GM23338 (cell line): Measurements from ENCODE around the gene EFCAB9. TPM values are rescaled to one million over a fixed set of nuclear protein-coding genes. Genes with fewer than 3 reads are reported as not detected.
"Not testable (repeated sequence)": the region's sequence is repeated elsewhere in the genome, so short reads cannot be mapped to it uniquely, and the experiment has no call there.

Experiments
- ATAC-seq: fragments of 200-7000 bp; cut with Tn5 transposase; 3 replicates; pipeline ENCODE4 v1.9.1; 2020
- DNase-seq: peaks from one replicate; pipeline ENCODE4 v3.0.0-alpha.2; 2015; ENCODE audit warnings: low spot score
- H2AFZ ChIP-seq: fragments of 200-600 bp; sonication (generic); 2 replicates; pipeline ENCODE4 v1.8.0; 2016; ENCODE audit warnings: antibody characterized with exemption, mild to moderate bottlenecking, moderate library complexity
- H3F3A ChIP-seq: fragments of 200-600 bp; sonication (generic); replicated peaks from 2 replicates; pipeline ENCODE4 v1.8.0; 2017; ENCODE audit warnings: antibody characterized with exemption, mixed run types, low read depth
- H3K27ac ChIP-seq: fragments of 200-600 bp; sonication (generic); 2 replicates; pipeline ENCODE4 v1.6.1; 2016; ENCODE audit warnings: low read depth
- H3K27me3 ChIP-seq: fragments of 200-600 bp; sonication (generic); 2 replicates; pipeline ENCODE4 v1.8.0; 2016; ENCODE audit warnings: mild to moderate bottlenecking, mixed run types, moderate library complexity; ENCODE audit not compliant: insufficient read depth
- H3K36me3 ChIP-seq: fragments of 200-600 bp; sonication (generic); 2 replicates; pipeline ENCODE4 v1.8.0; 2016; ENCODE audit warnings: mild to moderate bottlenecking; ENCODE audit not compliant: insufficient read depth
- H3K4me1 ChIP-seq: fragments of 200-600 bp; sonication (generic); 2 replicates; pipeline ENCODE4 v1.8.0; 2016; ENCODE audit warnings: mild to moderate bottlenecking, moderate library complexity; ENCODE audit not compliant: insufficient read depth
- H3K4me2 ChIP-seq: fragments of 200-600 bp; sonication (generic); 2 replicates; pipeline ENCODE4 v1.7.1; 2017; ENCODE audit warnings: mixed run types
- H3K4me3 ChIP-seq: fragments of 200-600 bp; sonication (generic); 2 replicates; pipeline ENCODE4 v1.6.1; 2016; ENCODE audit warnings: mixed run types
- H3K79me2 ChIP-seq: fragments of 200-600 bp; sonication (generic); replicated peaks from 2 replicates; pipeline ENCODE4 v1.8.0; 2017; ENCODE audit warnings: mild to moderate bottlenecking; ENCODE audit not compliant: insufficient read depth
- H3K9me2 ChIP-seq: fragments of 200-600 bp; sonication (generic); 2 replicates; pipeline ENCODE4 v1.8.0; 2017; ENCODE audit not compliant: insufficient read depth
- H4K20me1 ChIP-seq: fragments of 200-600 bp; sonication (generic); replicated peaks from 2 replicates; pipeline ENCODE4 v1.8.0; 2017; ENCODE audit warnings: mild to moderate bottlenecking; ENCODE audit not compliant: insufficient read depth
- H3K27ac Mint-ChIP-seq: 2 replicates; pipeline ENCODE4 v1.8.0; 2020; ENCODE audit warnings: inconsistent platforms, mild to moderate bottlenecking, moderate library complexity, mixed read lengths
- H3K27me3 Mint-ChIP-seq: 3 replicates; pipeline ENCODE4 v1.8.0; 2022; ENCODE audit warnings: low read depth, mild to moderate bottlenecking, moderate library complexity, mixed read lengths, inconsistent platforms; ENCODE audit not compliant: insufficient read depth, poor library complexity
- H3K36me3 Mint-ChIP-seq: 3 replicates; pipeline ENCODE4 v1.8.0; 2021; ENCODE audit warnings: low read depth, mild to moderate bottlenecking, inconsistent platforms, moderate library complexity, mixed read lengths
- H3K4me1 Mint-ChIP-seq: 3 replicates; pipeline ENCODE4 v1.8.0; 2020; ENCODE audit warnings: mild to moderate bottlenecking, inconsistent platforms, mixed read lengths
- H3K4me3 Mint-ChIP-seq: 3 replicates; pipeline ENCODE4 v1.8.0; 2021; ENCODE audit warnings: moderate library complexity, mild to moderate bottlenecking, inconsistent platforms, mixed read lengths
- H3K9me3 Mint-ChIP-seq: 3 replicates; pipeline ENCODE4 v1.8.0; 2020; ENCODE audit warnings: moderate library complexity, mild to moderate bottlenecking, inconsistent platforms, mixed read lengths
- CREB1 ChIP-seq: fragments of 250-450 bp; sonication (Bioruptor Pico); IDR thresholded peaks from 2 replicates; pipeline ENCODE4 v1.5.0; 2020; ENCODE audit warnings: low read depth, mild to moderate bottlenecking, moderate library complexity
- EZH2 ChIP-seq: fragments of 200-600 bp; sonication (generic); IDR thresholded peaks from one replicate; pipeline ENCODE4 v1.8.0; 2017; ENCODE audit warnings: antibody characterized with exemption, mild to moderate bottlenecking, low read depth; ENCODE audit not compliant: unreplicated experiment
- EZH2phosphoT487 ChIP-seq: fragments of 200-600 bp; sonication (generic); IDR thresholded peaks from one replicate; pipeline ENCODE4 v1.8.1; 2018; ENCODE audit warnings: antibody characterized with exemption; ENCODE audit not compliant: unreplicated experiment
- NANOG ChIP-seq: IDR thresholded peaks from 2 replicates; pipeline ENCODE4 v1.6.1; 2016; ENCODE audit warnings: antibody characterized with exemption, borderline replicate concordance
- POLR2AphosphoS5 ChIP-seq: IDR thresholded peaks from 2 replicates; pipeline ENCODE4 v1.6.1; 2016; ENCODE audit warnings: antibody characterized with exemption, low read depth
- STAT1 ChIP-seq: IDR thresholded peaks from one replicate; pipeline ENCODE4 v1.6.1; 2016; ENCODE audit warnings: antibody characterized with exemption; ENCODE audit not compliant: unreplicated experiment
- ZNF331 ChIP-seq: fragments of 250-450 bp; sonication (Bioruptor Pico); IDR thresholded peaks from 2 replicates; pipeline ENCODE4 v1.5.0; 2020; ENCODE audit warnings: low read depth, mild to moderate bottlenecking, moderate library complexity
- polyA plus RNA-seq: library from polyadenylated mRNA; unstranded; fragments of >200 nt; fragmentation: Nextera tagmentation; extraction: Ambion mirVana; gene quantifications from 2 replicates; pipeline ENCODE4 v1.2.1, GENCODE V29; 2016
- total RNA-seq: library from RNA; depleted of rRNA; stranded (reverse); fragments of >200 nt; shearing (Covaris generic); gene quantifications from 2 replicates; pipeline ENCODE4 v1.2.3, GENCODE V29; 2014
- TF ChIP-seq, protein P1 (sequence below): fragments of 250-450 bp; sonication (Bioruptor Pico); IDR thresholded peaks from 2 replicates; pipeline ENCODE4 v1.5.0; 2020; ENCODE audit warnings: mild to moderate bottlenecking, moderate library complexity
- TF ChIP-seq, protein P2 (sequence below), 2 experiments: fragments of 200-600 bp in 1 of 2; sonication (generic) in 1 of 2; conservative IDR thresholded peaks; 2 replicates each; pipeline versions ENCODE4 v1.5.1 to v1.6.1; 2016 to 2017; ENCODE audit warnings: antibody characterized with exemption in 2 of 2, low read depth in 2 of 2, mild to moderate bottlenecking in 2 of 2, moderate library complexity in 1 of 2

The EFCAB9 gene
- total and polyA plus RNA-seq, 2 experiments from 2014 or later, result not detected

DNA sequence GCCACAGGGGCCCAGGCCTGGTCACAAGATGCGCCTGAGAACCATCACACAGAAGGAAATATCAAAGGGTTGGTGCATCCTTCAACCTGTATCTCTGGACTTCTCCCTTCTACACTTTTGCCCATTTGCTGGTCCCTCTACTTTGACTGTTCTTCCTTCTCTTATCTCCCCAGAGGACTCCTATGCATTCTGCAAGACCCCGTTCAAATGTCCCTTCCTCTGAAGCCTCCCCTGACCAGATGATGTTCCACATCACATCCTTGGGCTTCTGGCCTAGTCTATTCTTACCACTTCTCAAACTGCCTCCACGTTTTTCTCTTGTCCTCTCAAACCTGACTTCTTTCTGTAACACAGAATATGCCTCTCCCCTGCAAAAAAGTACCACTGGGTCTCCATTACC, 40.3 kb upstream of the EFCAB9 start (continued):
- TF ChIP-seq, protein P1, sequence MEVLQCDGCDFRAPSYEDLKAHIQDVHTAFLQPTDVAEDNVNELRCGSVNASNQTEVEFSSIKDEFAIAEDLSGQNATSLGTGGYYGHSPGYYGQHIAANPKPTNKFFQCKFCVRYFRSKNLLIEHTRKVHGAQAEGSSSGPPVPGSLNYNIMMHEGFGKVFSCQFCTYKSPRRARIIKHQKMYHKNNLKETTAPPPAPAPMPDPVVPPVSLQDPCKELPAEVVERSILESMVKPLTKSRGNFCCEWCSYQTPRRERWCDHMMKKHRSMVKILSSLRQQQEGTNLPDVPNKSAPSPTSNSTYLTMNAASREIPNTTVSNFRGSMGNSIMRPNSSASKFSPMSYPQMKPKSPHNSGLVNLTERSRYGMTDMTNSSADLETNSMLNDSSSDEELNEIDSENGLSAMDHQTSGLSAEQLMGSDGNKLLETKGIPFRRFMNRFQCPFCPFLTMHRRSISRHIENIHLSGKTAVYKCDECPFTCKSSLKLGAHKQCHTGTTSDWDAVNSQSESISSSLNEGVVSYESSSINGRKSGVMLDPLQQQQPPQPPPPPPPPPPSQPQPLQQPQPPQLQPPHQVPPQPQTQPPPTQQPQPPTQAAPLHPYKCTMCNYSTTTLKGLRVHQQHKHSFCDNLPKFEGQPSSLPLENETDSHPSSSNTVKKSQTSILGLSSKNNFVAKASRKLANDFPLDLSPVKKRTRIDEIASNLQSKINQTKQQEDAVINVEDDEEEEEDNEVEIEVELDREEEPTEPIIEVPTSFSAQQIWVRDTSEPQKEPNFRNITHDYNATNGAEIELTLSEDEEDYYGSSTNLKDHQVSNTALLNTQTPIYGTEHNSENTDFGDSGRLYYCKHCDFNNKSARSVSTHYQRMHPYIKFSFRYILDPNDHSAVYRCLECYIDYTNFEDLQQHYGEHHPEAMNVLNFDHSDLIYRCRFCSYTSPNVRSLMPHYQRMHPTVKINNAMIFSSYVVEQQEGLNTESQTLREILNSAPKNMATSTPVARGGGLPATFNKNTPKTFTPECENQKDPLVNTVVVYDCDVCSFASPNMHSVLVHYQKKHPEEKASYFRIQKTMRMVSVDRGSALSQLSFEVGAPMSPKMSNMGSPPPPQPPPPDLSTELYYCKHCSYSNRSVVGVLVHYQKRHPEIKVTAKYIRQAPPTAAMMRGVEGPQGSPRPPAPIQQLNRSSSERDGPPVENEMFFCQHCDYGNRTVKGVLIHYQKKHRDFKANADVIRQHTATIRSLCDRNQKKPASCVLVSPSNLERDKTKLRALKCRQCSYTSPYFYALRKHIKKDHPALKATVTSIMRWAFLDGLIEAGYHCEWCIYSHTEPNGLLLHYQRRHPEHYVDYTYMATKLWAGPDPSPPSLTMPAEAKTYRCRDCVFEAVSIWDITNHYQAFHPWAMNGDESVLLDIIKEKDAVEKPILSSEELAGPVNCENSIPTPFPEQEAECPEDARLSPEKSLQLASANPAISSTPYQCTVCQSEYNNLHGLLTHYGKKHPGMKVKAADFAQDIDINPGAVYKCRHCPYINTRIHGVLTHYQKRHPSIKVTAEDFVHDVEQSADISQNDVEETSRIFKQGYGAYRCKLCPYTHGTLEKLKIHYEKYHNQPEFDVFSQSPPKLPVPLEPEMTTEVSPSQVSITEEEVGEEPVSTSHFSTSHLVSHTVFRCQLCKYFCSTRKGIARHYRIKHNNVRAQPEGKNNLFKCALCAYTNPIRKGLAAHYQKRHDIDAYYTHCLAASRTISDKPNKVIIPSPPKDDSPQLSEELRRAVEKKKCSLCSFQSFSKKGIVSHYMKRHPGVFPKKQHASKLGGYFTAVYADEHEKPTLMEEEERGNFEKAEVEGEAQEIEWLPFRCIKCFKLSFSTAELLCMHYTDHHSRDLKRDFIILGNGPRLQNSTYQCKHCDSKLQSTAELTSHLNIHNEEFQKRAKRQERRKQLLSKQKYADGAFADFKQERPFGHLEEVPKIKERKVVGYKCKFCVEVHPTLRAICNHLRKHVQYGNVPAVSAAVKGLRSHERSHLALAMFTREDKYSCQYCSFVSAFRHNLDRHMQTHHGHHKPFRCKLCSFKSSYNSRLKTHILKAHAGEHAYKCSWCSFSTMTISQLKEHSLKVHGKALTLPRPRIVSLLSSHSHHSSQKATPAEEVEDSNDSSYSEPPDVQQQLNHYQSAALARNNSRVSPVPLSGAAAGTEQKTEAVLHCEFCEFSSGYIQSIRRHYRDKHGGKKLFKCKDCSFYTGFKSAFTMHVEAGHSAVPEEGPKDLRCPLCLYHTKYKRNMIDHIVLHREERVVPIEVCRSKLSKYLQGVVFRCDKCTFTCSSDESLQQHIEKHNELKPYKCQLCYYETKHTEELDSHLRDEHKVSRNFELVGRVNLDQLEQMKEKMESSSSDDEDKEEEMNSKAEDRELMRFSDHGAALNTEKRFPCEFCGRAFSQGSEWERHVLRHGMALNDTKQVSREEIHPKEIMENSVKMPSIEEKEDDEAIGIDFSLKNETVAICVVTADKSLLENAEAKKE, result no peak
- no peak for TF ChIP-seq ZNF331 (CRISPR knock-in tag)
- no peak for TF ChIP-seq POLR2AphosphoS5
- no peak for TF ChIP-seq EZH2phosphoT487
- TF ChIP-seq, protein P2, sequence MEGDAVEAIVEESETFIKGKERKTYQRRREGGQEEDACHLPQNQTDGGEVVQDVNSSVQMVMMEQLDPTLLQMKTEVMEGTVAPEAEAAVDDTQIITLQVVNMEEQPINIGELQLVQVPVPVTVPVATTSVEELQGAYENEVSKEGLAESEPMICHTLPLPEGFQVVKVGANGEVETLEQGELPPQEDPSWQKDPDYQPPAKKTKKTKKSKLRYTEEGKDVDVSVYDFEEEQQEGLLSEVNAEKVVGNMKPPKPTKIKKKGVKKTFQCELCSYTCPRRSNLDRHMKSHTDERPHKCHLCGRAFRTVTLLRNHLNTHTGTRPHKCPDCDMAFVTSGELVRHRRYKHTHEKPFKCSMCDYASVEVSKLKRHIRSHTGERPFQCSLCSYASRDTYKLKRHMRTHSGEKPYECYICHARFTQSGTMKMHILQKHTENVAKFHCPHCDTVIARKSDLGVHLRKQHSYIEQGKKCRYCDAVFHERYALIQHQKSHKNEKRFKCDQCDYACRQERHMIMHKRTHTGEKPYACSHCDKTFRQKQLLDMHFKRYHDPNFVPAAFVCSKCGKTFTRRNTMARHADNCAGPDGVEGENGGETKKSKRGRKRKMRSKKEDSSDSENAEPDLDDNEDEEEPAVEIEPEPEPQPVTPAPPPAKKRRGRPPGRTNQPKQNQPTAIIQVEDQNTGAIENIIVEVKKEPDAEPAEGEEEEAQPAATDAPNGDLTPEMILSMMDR (conservative IDR thresholded peaks at IDR 0.05; ENCODE audit: low read depth in 2 of 2), result no peak
- TF ChIP-seq NANOG, result no peak
- no peak for TF ChIP-seq CREB1 (CRISPR knock-in tag)
- no peak for TF ChIP-seq STAT1
- TF ChIP-seq EZH2, result no peak

- ATAC-seq, H3K4me1 ChIP-seq, H3K36me3 ChIP-seq, H3K4me2 ChIP-seq, H2AFZ ChIP-seq, H3K27ac Mint-ChIP-seq, H3K27me3 ChIP-seq, H4K20me1 ChIP-seq, H3K27ac ChIP-seq, H3F3A ChIP-seq, H3K9me2 ChIP-seq, DNase-seq, H3K79me2 ChIP-seq, H3K27me3 Mint-ChIP-seq, H3K4me1 Mint-ChIP-seq, H3K4me3 Mint-ChIP-seq, H3K4me3 ChIP-seq, H3K9me3 Mint-ChIP-seq, H3K36me3 Mint-ChIP-seq: not testable (repeated sequence)
Measured at GRCh38 chr5:172155101-172155500, 38.9 kb upstream of the EFCAB9 start.
